D721Med (cell line): ENCODE measurements around the gene GATA2.

Experiments used
- DNase-seq: peaks from one replicate; pipeline ENCODE4 v3.0.0; 2011; ENCODE audit warnings: low spot score; ENCODE audit not compliant: insufficient read length
- FAIRE-seq: peaks from 2 replicates; lab custom pipeline; 2011; peaks lifted over from hg19 to GRCh38; lab: Jason Lieb, UNC
- CTCF ChIP-seq: IDR thresholded peaks from 2 replicates; pipeline ENCODE4 v1.5.1; 2012; ENCODE audit warnings: mild to moderate bottlenecking, control low read depth; ENCODE audit not compliant: insufficient read depth; ENCODE audit errors: missing control alignments

GATA2 gene

GRCh38 chr3:128491691-128491940, 1.4 kb downstream of the GATA2 start:
- FAIRE-seq = no peak
- no peak for DNase-seq
- TF ChIP-seq CTCF = no peak

GRCh38 chr3:128490915-128491690, 1.9 kb downstream of the GATA2 start:
- FAIRE-seq = no peak
- no peak for DNase-seq
- TF ChIP-seq CTCF = no peak

GRCh38 chr3:128490650-128490914, 2.4 kb downstream of the GATA2 start:
- no peak for TF ChIP-seq CTCF
- FAIRE-seq = no peak
- DNase-seq = no peak

- no peak for DNase-seq
- peak; percentile 1 for TF ChIP-seq CTCF
- FAIRE-seq = no peak
Observed at GRCh38 chr3:128489927-128490649, 2.9 kb downstream of the GATA2 start.

GRCh38 chr3:128489674-128489926, 3.4 kb downstream of the GATA2 start:
- DNase-seq = no peak
- TF ChIP-seq CTCF = no peak
- FAIRE-seq = no peak

- DNase-seq = no peak
- no peak for FAIRE-seq
- no peak for TF ChIP-seq CTCF
Observed at GRCh38 chr3:128488991-128489673, 3.9 kb downstream of the GATA2 start.

GRCh38 chr3:128488636-128488990, 4.4 kb downstream of the GATA2 start:
- FAIRE-seq = no peak
- no peak for DNase-seq
- TF ChIP-seq CTCF = no peak
